Measurements from ENCODE around the gene ZNF79. TPM values are rescaled to one million over a fixed set of nuclear protein-coding genes. Genes with fewer than 3 reads are reported as not detected.

The ZNF79 gene
- total and polyA plus RNA-seq, 9 of the 15 experiments (the other 6 are each of a cell fraction or from before 2014, with no cell fraction given) = 0.62 to 7.0 (median 4.1) TPM

GRCh38 chr9:127396253-127396807 lies 27.9 kb upstream of the ZNF79 start (continued):
- TF ChIP-seq TOE1 (IDR thresholded peaks at IDR 0.05; ENCODE audit: borderline replicate concordance) = no peak
- no peak for TF ChIP-seq TOE1 (CRISPR knock-in tag; IDR thresholded peaks at IDR 0.05; ENCODE audit: borderline replicate concordance, low read depth)
- TF ChIP-seq SMARCC2 (IDR thresholded peaks at IDR 0.05; ENCODE audit: low read depth) = no peak
- TF ChIP-seq RBM14 (IDR thresholded peaks at IDR 0.05; ENCODE audit: borderline replicate concordance, insufficient read depth, low read depth, low read length) = no peak
- no peak for TF ChIP-seq STAG1 (CRISPR knock-in tag; IDR thresholded peaks at IDR 0.05; ENCODE audit: borderline replicate concordance)
- no peak for TF ChIP-seq RBM17 (IDR thresholded peaks at IDR 0.05; ENCODE audit: borderline replicate concordance, low read depth, low read length)
- TF ChIP-seq PBX2 (CRISPR knock-in tag; IDR thresholded peaks at IDR 0.05; ENCODE audit: low read depth) = no peak
- no peak for TF ChIP-seq PBX2 (tag; conservative IDR thresholded peaks at IDR 0.05; ENCODE audit: low read depth)
- TF ChIP-seq, protein P1, sequence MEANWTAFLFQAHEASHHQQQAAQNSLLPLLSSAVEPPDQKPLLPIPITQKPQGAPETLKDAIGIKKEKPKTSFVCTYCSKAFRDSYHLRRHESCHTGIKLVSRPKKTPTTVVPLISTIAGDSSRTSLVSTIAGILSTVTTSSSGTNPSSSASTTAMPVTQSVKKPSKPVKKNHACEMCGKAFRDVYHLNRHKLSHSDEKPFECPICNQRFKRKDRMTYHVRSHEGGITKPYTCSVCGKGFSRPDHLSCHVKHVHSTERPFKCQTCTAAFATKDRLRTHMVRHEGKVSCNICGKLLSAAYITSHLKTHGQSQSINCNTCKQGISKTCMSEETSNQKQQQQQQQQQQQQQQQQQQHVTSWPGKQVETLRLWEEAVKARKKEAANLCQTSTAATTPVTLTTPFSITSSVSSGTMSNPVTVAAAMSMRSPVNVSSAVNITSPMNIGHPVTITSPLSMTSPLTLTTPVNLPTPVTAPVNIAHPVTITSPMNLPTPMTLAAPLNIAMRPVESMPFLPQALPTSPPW (CRISPR knock-in tag; IDR thresholded peaks at IDR 0.05) = no peak
- no peak for TF ChIP-seq SPI1 (IDR thresholded peaks at IDR 0.05; ENCODE audit: borderline replicate concordance, low read depth, low read length)
- TF ChIP-seq GMEB1 (CRISPR knock-in tag; IDR thresholded peaks at IDR 0.05) = no peak
- TF ChIP-seq ZNF79 (CRISPR knock-in tag; IDR thresholded peaks at IDR 0.05; ENCODE audit: low read depth) = no peak
- TF ChIP-seq ETV1 (tag; conservative IDR thresholded peaks at IDR 0.05; ENCODE audit: low read depth) = no peak
- TF ChIP-seq NFXL1 (CRISPR knock-in tag; IDR thresholded peaks at IDR 0.05) = no peak
- TF ChIP-seq TFAP4 (CRISPR knock-in tag; IDR thresholded peaks at IDR 0.05; ENCODE audit: borderline replicate concordance) = peak; percentile 33; the same call in 1 of the 2 replicates
- no peak for TF ChIP-seq POLR3A (IDR thresholded peaks at IDR 0.05; ENCODE audit: borderline replicate concordance, extremely low read depth, insufficient read depth, insufficient read length)
- no peak for TF ChIP-seq NFIC (IDR thresholded peaks at IDR 0.05)
